HUES64 (cell line): ENCODE measurements around the gene SLIT1.

Source experiments
- H3K27ac ChIP-seq: 2 replicates; pipeline ENCODE4 v1.7.0; 2013; ENCODE audit warnings: low read depth, low read length, inconsistent platforms
- H3K27me3 ChIP-seq: 2 replicates; pipeline ENCODE4 v1.6.1; 2013; ENCODE audit warnings: mild to moderate bottlenecking, low read length; ENCODE audit not compliant: insufficient read depth
- H3K36me3 ChIP-seq: 2 replicates; pipeline ENCODE4 v1.6.1; 2013; ENCODE audit warnings: mild to moderate bottlenecking, low read length; ENCODE audit not compliant: insufficient read depth
- H3K4me1 ChIP-seq: 2 replicates; pipeline ENCODE4 v1.6.1; 2013; ENCODE audit warnings: mild to moderate bottlenecking, low read length, moderate library complexity; ENCODE audit not compliant: insufficient read depth
- H3K4me3 ChIP-seq: 2 replicates; pipeline ENCODE4 v1.5.1; 2013; ENCODE audit warnings: mild to moderate bottlenecking, low read length, moderate library complexity
- H3K9ac ChIP-seq: 2 replicates; pipeline ENCODE4 v1.6.1; 2013; ENCODE audit warnings: mild to moderate bottlenecking, low read depth, low read length
- H3K9me3 ChIP-seq: 2 replicates; pipeline ENCODE4 v1.6.1; 2013; ENCODE audit warnings: low read depth, low read length; ENCODE audit not compliant: insufficient read depth
- WGBS: fragments of 150-250, 120-280 bp; methylation state at CpG from one replicate; pipeline ENCODE4 v1.1.7; 2013; ENCODE audit warnings: missing lambda C conversion rate; 5-methylcytosine and 5-hydroxymethylcytosine counted together

The SLIT1 gene

GRCh38 chr10:96955794-96956193, 230.0 kb downstream of the SLIT1 start:
- Histone ChIP-seq H3K27ac (no peak overlapping the region), H3K9ac (no peak overlapping the region), H3K36me3 (peaks cover 54% of the 10 kb centered on the region), H3K4me3 (no peak overlapping the region), H3K4me1 (no peaks in the 10 kb centered on the region), H3K27me3 (no peaks in the 10 kb centered on the region), H3K9me3 (no peaks in the 10 kb centered on the region)
- WGBS: 92% methylated on average over 4 of the region's 4 CpGs

- H3K4me1 ChIP-seq: no peaks in the 10 kb centered on the region
- 98% methylated on average over 2 of the region's 2 CpGs for WGBS
- peaks cover 58% of the 10 kb centered on the region for H3K36me3 ChIP-seq
- H3K27me3 ChIP-seq: no peaks in the 10 kb centered on the region
- no peak overlapping the region for H3K27ac ChIP-seq
- H3K9ac ChIP-seq: no peak overlapping the region
- no peak overlapping the region for H3K4me3 ChIP-seq
- no peaks in the 10 kb centered on the region for H3K9me3 ChIP-seq
Observed at GRCh38 chr10:96951954-96952353, 233.8 kb downstream of the SLIT1 start.

DNA sequence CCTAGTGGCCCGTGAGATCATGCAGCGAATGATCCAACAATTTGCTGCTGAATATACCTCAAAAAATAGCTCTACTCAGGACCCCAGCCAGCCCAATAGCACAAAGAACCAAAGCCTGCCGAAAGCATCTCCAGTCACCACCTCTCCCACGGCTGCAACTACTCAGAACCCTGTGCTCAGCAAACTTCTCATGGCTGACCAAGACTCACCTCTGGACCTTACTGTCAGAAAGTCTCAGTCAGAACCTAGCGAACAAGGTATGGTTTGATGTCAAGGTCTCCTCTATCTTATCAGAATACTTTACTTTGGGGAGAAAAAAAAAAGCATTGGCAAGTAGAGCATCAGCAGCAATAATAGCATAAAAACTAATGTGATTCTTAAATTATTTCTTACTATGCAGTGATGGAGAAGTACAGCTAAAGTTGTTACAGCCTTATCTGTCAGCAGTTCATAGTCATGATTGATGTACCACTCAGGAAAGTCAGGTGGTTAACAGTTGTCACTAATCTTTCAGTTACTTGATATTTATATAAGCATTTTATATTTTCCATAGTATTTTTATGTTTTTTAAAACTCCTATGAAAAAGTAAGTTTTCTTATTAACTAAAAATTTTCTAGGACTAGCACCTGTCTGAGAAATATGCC, 236.6 kb downstream of the SLIT1 start:
- no peaks in the 10 kb centered on the region for H3K27me3 ChIP-seq
- WGBS: 93% methylated on average over 5 of the region's 5 CpGs
- H3K36me3 ChIP-seq: peaks cover 39% of the 10 kb centered on the region
- no peaks in the 10 kb centered on the region for H3K4me1 ChIP-seq
- H3K9ac ChIP-seq: no peak overlapping the region
- H3K27ac ChIP-seq: no peak overlapping the region
- no peak overlapping the region for H3K4me3 ChIP-seq
- no peaks in the 10 kb centered on the region for H3K9me3 ChIP-seq
